NCI-H2029 treated with DMSO at 0.1 percent for 48 hours (cell line): Measurements from ENCODE around the gene PLD6.

Experiments
- DNase-seq: peaks from one replicate; lab custom pipeline; 2025; lab: John Stamatoyannopoulos, UW

The PLD6 gene

DNA sequence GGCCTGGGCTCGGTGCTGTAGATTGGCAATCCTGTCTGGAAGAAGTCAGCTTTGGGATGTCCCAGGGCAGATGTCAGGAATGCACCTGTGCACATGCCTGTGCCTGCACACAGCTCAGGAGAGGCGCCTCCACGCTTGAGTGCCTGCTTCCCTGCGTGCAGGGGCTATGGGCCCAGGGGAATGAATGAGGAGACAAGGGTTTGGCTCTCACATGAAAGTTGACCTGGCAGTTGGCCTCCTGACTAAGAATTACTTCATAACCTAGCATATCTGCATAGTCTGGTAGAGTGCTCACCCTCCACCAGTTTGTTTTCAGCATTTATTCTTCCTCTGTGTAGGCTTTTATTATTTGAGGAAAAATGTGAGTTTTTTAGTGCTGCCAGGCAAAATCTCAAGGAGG is 50.0 kb downstream of the PLD6 start:
- no peak for DNase-seq

DNA sequence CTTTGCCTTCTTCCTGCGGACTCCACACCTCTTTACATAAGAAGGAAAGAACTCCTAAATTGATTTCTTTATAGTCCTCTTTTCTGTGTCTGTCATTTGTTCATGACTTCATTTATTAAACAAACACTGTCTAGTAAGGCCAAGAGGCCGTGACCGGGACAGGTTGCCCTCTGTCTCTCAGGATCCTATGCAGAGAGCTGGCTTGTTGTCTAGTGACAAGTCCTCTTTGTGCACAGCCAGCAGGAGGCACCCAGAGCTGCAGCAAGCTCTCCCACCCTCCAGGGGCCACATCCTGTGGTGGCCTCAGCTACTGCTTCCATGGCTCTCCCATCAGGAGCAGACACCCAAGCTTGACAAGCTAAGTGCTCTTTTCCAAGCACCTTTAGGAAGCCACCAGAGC is 50.6 kb downstream of the PLD6 start:
- no peak for DNase-seq

- DNase-seq, result no peak
Observed at GRCh38 chr17:17154981-17155380, 51.2 kb downstream of the PLD6 start.

- no peak for DNase-seq
Observed at GRCh38 chr17:17154556-17154955, 51.6 kb downstream of the PLD6 start.

DNA sequence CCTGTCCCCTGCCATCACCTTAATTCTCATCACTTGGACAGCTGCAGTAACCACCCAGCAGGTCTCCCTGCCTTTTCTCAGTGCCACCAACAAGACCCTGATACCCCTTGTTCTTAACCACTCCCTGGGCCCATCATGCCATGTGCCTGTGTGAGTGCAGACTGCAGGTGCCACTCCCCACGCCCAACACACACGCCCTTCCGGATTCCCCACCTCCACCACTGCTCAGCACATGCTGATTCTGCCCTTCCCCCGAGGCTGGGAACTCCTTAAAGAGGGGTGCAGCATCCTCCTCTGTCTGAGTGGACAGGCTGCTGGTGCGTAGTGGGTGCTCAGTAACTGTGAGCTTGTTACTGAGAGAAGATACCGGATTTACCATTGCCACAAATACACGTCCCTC is 52.4 kb downstream of the PLD6 start:
- no peak for DNase-seq

DNA sequence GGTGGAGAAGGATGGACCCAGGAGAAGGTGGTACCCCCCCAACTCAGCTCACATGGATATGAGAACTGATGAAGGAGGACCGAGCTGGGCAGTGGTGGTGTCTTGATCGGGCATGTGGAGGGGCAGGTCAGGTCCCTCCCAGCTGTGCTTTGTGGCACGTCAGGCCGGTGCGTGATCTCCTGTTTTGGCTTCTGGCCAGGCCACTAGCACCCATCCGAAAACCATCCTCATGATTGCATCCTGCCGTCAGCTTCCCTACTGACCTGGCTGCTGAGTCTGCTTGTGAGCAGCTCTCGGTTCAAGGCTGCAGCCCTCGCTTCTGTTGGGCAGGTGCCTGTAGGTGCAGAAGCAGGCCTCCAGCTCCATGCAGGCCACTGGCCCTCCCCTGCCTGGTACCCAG is 53.1 kb downstream of the PLD6 start:
- DNase-seq, result no peak

DNA sequence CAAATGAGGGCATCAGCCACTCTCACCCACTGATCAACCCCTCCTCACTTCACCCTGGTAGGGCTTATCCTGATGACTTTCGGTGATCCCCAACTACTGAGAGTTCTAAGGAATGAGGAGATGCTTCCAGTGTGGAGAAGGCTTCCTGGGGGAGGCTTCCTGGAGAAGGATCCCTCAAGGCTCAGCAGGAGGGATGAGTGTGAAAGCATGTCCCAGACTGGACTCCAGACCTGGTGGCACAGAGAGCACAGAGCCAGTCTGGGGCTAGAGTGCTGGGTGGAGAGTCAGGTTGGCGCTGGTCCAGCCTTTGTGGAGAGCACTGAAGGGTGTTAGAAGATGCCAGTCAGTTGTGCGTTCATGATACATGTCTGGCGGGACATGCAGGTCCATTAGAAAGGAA is 53.7 kb downstream of the PLD6 start:
- peak; percentile 35 for DNase-seq

- DNase-seq, result no peak
Observed at GRCh38 chr17:17151962-17152361, 54.2 kb downstream of the PLD6 start.

- DNase-seq, result no peak
Observed at GRCh38 chr17:17151541-17151940, 54.6 kb downstream of the PLD6 start.

- DNase-seq, result no peak
Observed at GRCh38 chr17:17151055-17151454, 55.1 kb downstream of the PLD6 start.
